Esophagus muscularis mucosa (tissue), 3 donors: ENCODE results near the gene PPA1.

Source experiments
- CTCF ChIP-seq, 3 experiments: fragments of 200-600 bp in 2 of 3; fragments of 450-650 bp in 1 of 3; sonication (generic) in 2 of 3; IDR thresholded peaks; one replicate each; pipeline ENCODE4 v1.5.1; 2017 to 2019; ENCODE audit warnings: antibody characterized with exemption in 3 of 3, mild to moderate bottlenecking in 2 of 3, moderate library complexity in 1 of 3
- POLR2A ChIP-seq: fragments of 450-650 bp; IDR thresholded peaks from one replicate; pipeline ENCODE4 v1.6.1; 2017; ENCODE audit warnings: antibody characterized with exemption, moderate library complexity, mild to moderate bottlenecking, low read depth

- no peak for TF ChIP-seq CTCF (IDR thresholded peaks at IDR 0.05)
- TF ChIP-seq POLR2A: no peak
Measured at GRCh38 chr10:70260259-70260658, 27.0 kb upstream of the PPA1 start.
